Liver (tissue), 9 donors: ENCODE results near the gene RELN. TPM values are rescaled to one million over a fixed set of nuclear protein-coding genes. Genes with fewer than 3 reads are reported as not detected.

Experiments used
- DNase-seq: peaks from one replicate; pipeline ENCODE4 v3.0.0-alpha.2; 2017; ENCODE audit warnings: low spot score
- H3K27ac ChIP-seq, 2 donors: one replicate each; pipeline ENCODE4 v1.7.0; 2013; ENCODE audit warnings: inconsistent platforms in 2 of 2, low read length in 2 of 2, control low read depth in 1 of 2, low read depth in 1 of 2, mild to moderate bottlenecking in 1 of 2
- H3K27me3 ChIP-seq, 4 donors: one replicate each; pipeline versions ENCODE4 v1.6.1 to v1.7.0; 2013; ENCODE audit warnings: low read length in 3 of 4, inconsistent platforms in 1 of 4, mild to moderate bottlenecking in 1 of 4, moderate library complexity in 1 of 4; ENCODE audit not compliant: control insufficient read depth in 4 of 4, insufficient read depth in 4 of 4
- H3K36me3 ChIP-seq, 4 donors: one replicate each; pipeline versions ENCODE4 v1.6.1 to v1.7.0; 2013; ENCODE audit warnings: low read length in 3 of 4, mild to moderate bottlenecking in 3 of 4, low read depth in 1 of 4, moderate library complexity in 1 of 4; ENCODE audit not compliant: control insufficient read depth in 4 of 4, insufficient read depth in 3 of 4
- H3K4me1 ChIP-seq, 4 donors: one replicate each; pipeline versions ENCODE4 v1.6.1 to v1.7.0; 2013; ENCODE audit warnings: low read length in 3 of 4, mild to moderate bottlenecking in 3 of 4, moderate library complexity in 1 of 4; ENCODE audit not compliant: control insufficient read depth in 4 of 4, insufficient read depth in 4 of 4
- H3K4me3 ChIP-seq, 3 donors: one replicate each; pipeline versions ENCODE4 v1.6.1 to v1.7.0; 2013; ENCODE audit warnings: low read length in 3 of 3, control low read depth in 1 of 3, low read depth in 1 of 3, mild to moderate bottlenecking in 1 of 3
- H3K9ac ChIP-seq, 2 donors: one replicate each; pipeline ENCODE4 v1.7.0; 2013; ENCODE audit warnings: low read length in 2 of 2, mild to moderate bottlenecking in 2 of 2, moderate library complexity in 2 of 2, control low read depth in 1 of 2, low read depth in 1 of 2
- H3K9me3 ChIP-seq, 4 donors: one replicate each; pipeline versions ENCODE4 v1.6.1 to v1.7.0; 2013; ENCODE audit warnings: low read length in 3 of 4; ENCODE audit not compliant: control insufficient read depth in 4 of 4
- CTCF ChIP-seq: fragments of 150-350 bp; IDR thresholded peaks from 2 replicates; pipeline ENCODE4 v1.5.1; 2017; ENCODE audit warnings: improper control_type of control experiment, low read depth, low read length; ENCODE audit not compliant: missing input control
- EGR1 ChIP-seq, 2 donors: IDR thresholded peaks; 2 replicates each; pipeline ENCODE4 v1.6.1; 2016 to 2018; ENCODE audit warnings: antibody characterized with exemption in 2 of 2, low read depth in 2 of 2
- FOXA1 ChIP-seq: IDR thresholded peaks from 2 replicates; pipeline ENCODE4 v1.6.1; 2016; ENCODE audit warnings: antibody characterized with exemption
- HNF4A ChIP-seq, 2 donors: conservative IDR thresholded peaks; 2 replicates each; pipeline ENCODE4 v1.6.1; 2016; ENCODE audit warnings: antibody characterized with exemption in 2 of 2, mild to moderate bottlenecking in 2 of 2
- JUND ChIP-seq, 2 donors: IDR thresholded peaks; 2 replicates each; pipeline ENCODE4 v1.6.1; 2016; ENCODE audit warnings: antibody characterized with exemption in 2 of 2
- NR2F2 ChIP-seq: IDR thresholded peaks from 2 replicates; pipeline ENCODE4 v1.6.1; 2016; ENCODE audit warnings: antibody characterized with exemption
- RAD21 ChIP-seq, 2 donors: IDR thresholded peaks; 2 replicates each; pipeline ENCODE4 v1.6.1; 2016; ENCODE audit warnings: antibody characterized with exemption in 2 of 2, mild to moderate bottlenecking in 2 of 2
- RXRA ChIP-seq, 2 donors: IDR thresholded peaks; 2 replicates each; pipeline ENCODE4 v1.6.1; 2017 to 2018; ENCODE audit warnings: antibody characterized with exemption in 2 of 2, mild to moderate bottlenecking in 1 of 2
- SP1 ChIP-seq: IDR thresholded peaks from 2 replicates; pipeline ENCODE4 v1.6.1; 2018; ENCODE audit warnings: antibody characterized with exemption, mild to moderate bottlenecking
- TAF1 ChIP-seq: conservative IDR thresholded peaks from 2 replicates; pipeline ENCODE4 v1.6.1; 2016; ENCODE audit warnings: antibody characterized with exemption, mild to moderate bottlenecking
- YY1 ChIP-seq: IDR thresholded peaks from 2 replicates; pipeline ENCODE4 v1.6.1; 2016; ENCODE audit warnings: antibody characterized with exemption, mild to moderate bottlenecking
- WGBS: extraction: QIAGEN DNeasy Blood & Tissue Kit; methylation state at CpG from one replicate; pipeline ENCODE4 v1.1.7; 2013; 5-methylcytosine and 5-hydroxymethylcytosine counted together
- polyA plus RNA-seq, 2 donors: library from polyadenylated mRNA; stranded (reverse) in 1 of 2; unstranded in 1 of 2; fragments of 200-250 nt in 1 of 2; fragments of >200 nt in 1 of 2; fragmentation: Nextera tagmentation in 1 of 2; extraction: Ambion mirVana in 1 of 2; gene quantifications; one replicate each; pipeline versions ENCODE4 v1.2.1 to v1.2.3, GENCODE V29; 2013 to 2015
- total RNA-seq, 2 donors: library from RNA; depleted of rRNA; stranded (reverse); fragments of >200 nt; gene quantifications; one replicate each; pipeline ENCODE4 v1.2.3, GENCODE V29; 2014
- TF ChIP-seq, protein P1 (sequence below): IDR thresholded peaks from 2 replicates; pipeline ENCODE4 v1.6.1; 2016; ENCODE audit warnings: antibody characterized with exemption
- TF ChIP-seq, protein P2 (sequence below): IDR thresholded peaks from 2 replicates; pipeline ENCODE4 v1.6.1; 2016; ENCODE audit warnings: antibody characterized with exemption, mild to moderate bottlenecking
- donor health status: healthy.
- donor health status: healthy.
- donor health status: healthy.
- donor health status: healthy.
- donor health status: healthy.

The RELN gene
- total and polyA plus RNA-seq, 4 donors: 10.0 to 69.8 (median 28.4) TPM

- TF ChIP-seq JUND (IDR thresholded peaks at IDR 0.05): no peak
- TF ChIP-seq TAF1: no peak
- TF ChIP-seq CTCF: no peak
- TF ChIP-seq SP1: no peak
Observed at GRCh38 chr7:103962070-103962469, 27.4 kb downstream of the RELN start (continued).

DNA sequence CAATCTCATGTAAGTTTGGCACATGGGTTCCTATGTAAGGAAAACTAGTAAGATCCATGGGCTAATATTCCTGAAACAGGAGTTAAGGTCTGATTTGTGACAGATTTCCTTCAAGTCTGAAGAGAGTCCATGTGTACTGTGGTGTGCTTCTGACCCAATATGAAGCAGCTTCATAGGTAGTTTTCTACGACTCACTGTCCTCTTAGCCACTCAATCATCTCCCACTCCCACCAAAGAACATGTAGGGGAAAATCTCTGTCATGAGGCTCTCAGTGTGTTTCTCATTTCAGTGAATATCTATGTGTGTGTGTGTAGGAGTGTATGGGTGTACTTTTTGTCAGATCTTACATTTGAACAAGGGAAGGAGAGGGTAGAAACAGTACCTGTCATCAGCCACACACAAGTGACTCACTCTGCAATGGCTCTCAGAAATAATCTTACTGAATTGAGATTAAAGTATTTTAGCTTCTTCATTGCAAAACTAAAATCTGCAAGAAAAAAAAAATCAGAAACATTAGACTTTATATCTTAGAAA lies 31.1 kb downstream of the RELN start:
- no peaks in the 10 kb centered on the region for H3K9me3 ChIP-seq
- WGBS: 84% methylated on average over 1 of the region's 1 CpG
- no peaks in the 10 kb centered on the region for H3K4me1 ChIP-seq
- no peak overlapping the region for H3K9ac ChIP-seq
- DNase-seq: no peak
- no peaks in the 10 kb centered on the region for H3K36me3 ChIP-seq
- peaks cover 0 to 2% (median 0%) of the 10 kb centered on the region in 4 donors for H3K27me3 ChIP-seq
- TF ChIP-seq, protein P1, sequence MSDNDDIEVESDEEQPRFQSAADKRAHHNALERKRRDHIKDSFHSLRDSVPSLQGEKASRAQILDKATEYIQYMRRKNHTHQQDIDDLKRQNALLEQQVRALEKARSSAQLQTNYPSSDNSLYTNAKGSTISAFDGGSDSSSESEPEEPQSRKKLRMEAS: no peak
- TF ChIP-seq SP1: no peak
- H3K4me3 ChIP-seq: no peak overlapping the region
- H3K27ac ChIP-seq: no peak overlapping the region

DNA sequence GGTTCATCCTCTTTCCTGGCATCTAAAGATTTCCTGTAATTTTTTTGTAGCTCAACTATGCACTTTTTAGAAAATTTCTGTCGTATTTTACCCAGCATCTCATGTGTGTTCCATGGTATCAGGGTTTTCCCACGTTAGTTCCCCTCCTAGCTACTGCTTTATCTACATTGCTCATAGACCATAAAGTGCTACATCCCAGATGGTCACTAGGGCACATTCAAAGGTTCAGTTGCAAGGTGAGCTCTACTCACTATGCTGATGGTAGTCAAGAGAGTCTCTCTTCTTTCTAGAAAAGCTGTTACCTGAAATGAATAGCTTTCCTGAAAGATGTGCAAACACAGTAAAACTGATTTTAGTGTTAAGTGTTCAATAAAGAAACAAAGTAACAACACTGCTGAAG lies 33.5 kb downstream of the RELN start:
- Histone ChIP-seq H3K27me3 (peaks cover 0 to 2% (median 0%) of the 10 kb centered on the region in 4 donors), H3K9me3 (no peaks in the 10 kb centered on the region), H3K4me3 (no peak overlapping the region), H3K36me3 (no peaks in the 10 kb centered on the region), H3K4me1 (peaks cover 0 to 1% (median 0%) of the 10 kb centered on the region in 4 donors), H3K9ac (no peak overlapping the region), H3K27ac (no peak overlapping the region)
- DNase-seq: no peak
- 69% methylated on average over 2 of the region's 2 CpGs for WGBS
- TF ChIP-seq CTCF: no peak
- TF ChIP-seq, protein P2, sequence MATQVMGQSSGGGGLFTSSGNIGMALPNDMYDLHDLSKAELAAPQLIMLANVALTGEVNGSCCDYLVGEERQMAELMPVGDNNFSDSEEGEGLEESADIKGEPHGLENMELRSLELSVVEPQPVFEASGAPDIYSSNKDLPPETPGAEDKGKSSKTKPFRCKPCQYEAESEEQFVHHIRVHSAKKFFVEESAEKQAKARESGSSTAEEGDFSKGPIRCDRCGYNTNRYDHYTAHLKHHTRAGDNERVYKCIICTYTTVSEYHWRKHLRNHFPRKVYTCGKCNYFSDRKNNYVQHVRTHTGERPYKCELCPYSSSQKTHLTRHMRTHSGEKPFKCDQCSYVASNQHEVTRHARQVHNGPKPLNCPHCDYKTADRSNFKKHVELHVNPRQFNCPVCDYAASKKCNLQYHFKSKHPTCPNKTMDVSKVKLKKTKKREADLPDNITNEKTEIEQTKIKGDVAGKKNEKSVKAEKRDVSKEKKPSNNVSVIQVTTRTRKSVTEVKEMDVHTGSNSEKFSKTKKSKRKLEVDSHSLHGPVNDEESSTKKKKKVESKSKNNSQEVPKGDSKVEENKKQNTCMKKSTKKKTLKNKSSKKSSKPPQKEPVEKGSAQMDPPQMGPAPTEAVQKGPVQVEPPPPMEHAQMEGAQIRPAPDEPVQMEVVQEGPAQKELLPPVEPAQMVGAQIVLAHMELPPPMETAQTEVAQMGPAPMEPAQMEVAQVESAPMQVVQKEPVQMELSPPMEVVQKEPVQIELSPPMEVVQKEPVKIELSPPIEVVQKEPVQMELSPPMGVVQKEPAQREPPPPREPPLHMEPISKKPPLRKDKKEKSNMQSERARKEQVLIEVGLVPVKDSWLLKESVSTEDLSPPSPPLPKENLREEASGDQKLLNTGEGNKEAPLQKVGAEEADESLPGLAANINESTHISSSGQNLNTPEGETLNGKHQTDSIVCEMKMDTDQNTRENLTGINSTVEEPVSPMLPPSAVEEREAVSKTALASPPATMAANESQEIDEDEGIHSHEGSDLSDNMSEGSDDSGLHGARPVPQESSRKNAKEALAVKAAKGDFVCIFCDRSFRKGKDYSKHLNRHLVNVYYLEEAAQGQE: no peak
- no peak for TF ChIP-seq EGR1 (IDR thresholded peaks at IDR 0.05; ENCODE audit: low read depth in 2 of 2)
- no peak for TF ChIP-seq FOXA1
- TF ChIP-seq JUND (IDR thresholded peaks at IDR 0.05): no peak
- no peak for TF ChIP-seq RXRA (IDR thresholded peaks at IDR 0.05)
- no peak for TF ChIP-seq YY1
- no peak for TF ChIP-seq NR2F2
- no peak for TF ChIP-seq RAD21 (IDR thresholded peaks at IDR 0.05)
- TF ChIP-seq TAF1: no peak
- no peak for TF ChIP-seq SP1
- TF ChIP-seq HNF4A (conservative IDR thresholded peaks at IDR 0.05): no peak
